ENCODE data around the gene DLD. TPM values are rescaled to one million over a fixed set of nuclear protein-coding genes. Genes with fewer than 3 reads are reported as not detected.

The DLD gene
- total and polyA plus RNA-seq, 9 of the 15 experiments (the other 6 are each of a cell fraction or from before 2014, with no cell fraction given) = 130 to 639 (median 247) TPM

GRCh38 chr7:107891636-107892366 lies 818 bp downstream of the DLD start (continued):
- TF ChIP-seq CREB5 (CRISPR knock-in tag; IDR thresholded peaks at IDR 0.05) (no peak), JUN (IDR thresholded peaks at IDR 0.05; ENCODE audit: borderline replicate concordance, low read depth, low read length) (no peak), JUN (CRISPR knock-in tag; IDR thresholded peaks at IDR 0.05; ENCODE audit: borderline replicate concordance) (no peak), ZNF316 (IDR thresholded peaks at IDR 0.05) (peak; percentile 96), MTA1 (IDR thresholded peaks at IDR 0.05; ENCODE audit: borderline replicate concordance) (0 out of 2 replicates have a peak, but pooled peaks have one; percentile 19), ETV6 (IDR thresholded peaks at IDR 0.05; ENCODE audit: borderline replicate concordance in 1 of 2, low read depth in 2 of 2, low read length in 1 of 2) (no peak), ETV6 (CRISPR knock-in tag; IDR thresholded peaks at IDR 0.05; ENCODE audit: borderline replicate concordance) (no peak), SRSF1 (IDR thresholded peaks at IDR 0.05; ENCODE audit: low read depth, low read length) (no peak), NFE2L1 (tag; IDR thresholded peaks at IDR 0.05; ENCODE audit: borderline replicate concordance, low read depth) (peak; percentile 82), ZNF668 (CRISPR knock-in tag; IDR thresholded peaks at IDR 0.05) (peak; percentile 35; the same call in 1 of the 2 replicates), EGR1 (conservative IDR thresholded peaks at IDR 0.05) (no peak), ZBTB33 (CRISPR knock-in tag; IDR thresholded peaks at IDR 0.05) (no peak), MAZ (CRISPR knock-in tag; conservative IDR thresholded peaks at IDR 0.05 in 1 of 2, IDR thresholded peaks at IDR 0.05 in 1 of 2) (0 out of 4 replicates have a peak, but pooled peaks of 1 of the 2 experiments have one; percentile 41), RHOXF2B (CRISPR knock-in tag; conservative IDR thresholded peaks at IDR 0.05) (no peak), SMARCE1 (IDR thresholded peaks at IDR 0.05) (no peak; the same call in 1 of the 2 replicates), DMBX1 (CRISPR knock-in tag; IDR thresholded peaks at IDR 0.05; ENCODE audit: borderline replicate concordance) (no peak), TFAM (CRISPR knock-in tag; conservative IDR thresholded peaks at IDR 0.05) (no peak), CTCF (IDR thresholded peaks at IDR 0.05 in 2 of 3, conservative IDR thresholded peaks at IDR 0.05 in 1 of 3; ENCODE audit: insufficient read depth in 2 of 3, low read depth in 1 of 3, low read length in 3 of 3) (no peak), MBD1 (CRISPR knock-in tag; IDR thresholded peaks at IDR 0.05) (no peak), NR1H2 (CRISPR knock-in tag; IDR thresholded peaks at IDR 0.05) (peak; percentile 94; the same call in 1 of the 2 replicates), HDAC2 (IDR thresholded peaks at IDR 0.05) (0 out of 2 replicates have a peak, but pooled peaks have one; percentile 16), EP400 (IDR thresholded peaks at IDR 0.05) (peak; percentile 70)
